A673 (cell line): Measurements from ENCODE around the gene SLC47A2. TPM values are rescaled to one million over a fixed set of nuclear protein-coding genes. Genes with fewer than 3 reads are reported as not detected.

Source experiments
- BruUV-seq: library from RNA; stranded (reverse); fragments of 400-500 nt; replicated peaks from 2 replicates; lab custom pipeline; 2021; lab: Mats Ljungman, UMichigan
- CTCF ChIA-PET: fragments of 300-600 bp; sonication (Branson Sonifier 250); formaldehyde crosslinking; loops from one replicate; lab custom pipeline; 2022; ENCODE audit warnings: antibody characterized with exemption; lab: Charles Lee
- POLR2A ChIA-PET: fragments of 300-600 bp; sonication (Branson Sonifier 250); formaldehyde crosslinking; loops from one replicate; lab custom pipeline; 2022; ENCODE audit warnings: antibody characterized with exemption; ENCODE audit not compliant: low non-redundant PET; lab: Charles Lee
- DNase-seq: peaks from one replicate; pipeline ENCODE4 v3.0.0-alpha.2; 2015; ENCODE audit warnings: low spot score
- H3K27ac ChIP-seq: fragments of 200-600 bp; sonication (generic); 2 replicates; pipeline ENCODE4 v1.5.1; 2016; ENCODE audit warnings: mixed run types, low read depth, mild to moderate bottlenecking, mixed read lengths, antibody characterized with exemption, low read length; ENCODE audit not compliant: poor library complexity, severe bottlenecking
- H3K27me3 ChIP-seq: fragments of 200-600 bp; sonication (generic); replicated peaks from 2 replicates; pipeline ENCODE4 v1.6.1; 2017; ENCODE audit warnings: mixed run types, low read depth, mild to moderate bottlenecking, mixed read lengths, antibody characterized with exemption, low read length; ENCODE audit not compliant: insufficient read depth, poor library complexity
- H3K36me3 ChIP-seq: fragments of 200-600 bp; sonication (generic); 2 replicates; pipeline ENCODE4 v1.6.1; 2016; ENCODE audit warnings: mixed run types, mild to moderate bottlenecking, mixed read lengths, antibody characterized with exemption, low read length; ENCODE audit not compliant: insufficient read depth, poor library complexity, severe bottlenecking
- H3K4me1 ChIP-seq: fragments of 200-600 bp; sonication (generic); 2 replicates; pipeline ENCODE4 v1.6.1; 2017; ENCODE audit warnings: mixed run types, mild to moderate bottlenecking, mixed read lengths, antibody characterized with exemption, low read length; ENCODE audit not compliant: insufficient read depth, poor library complexity, severe bottlenecking
- H3K4me3 ChIP-seq: fragments of 200-600 bp; sonication (generic); 2 replicates; pipeline ENCODE4 v1.5.1; 2016; ENCODE audit warnings: low read depth, mixed run types, mild to moderate bottlenecking, mixed read lengths, low read length; ENCODE audit not compliant: poor library complexity, severe bottlenecking
- H3K9me3 ChIP-seq: fragments of 200-600 bp; sonication (generic); 2 replicates; pipeline ENCODE4 v1.6.1; 2016; ENCODE audit warnings: mixed run types, low read depth, mild to moderate bottlenecking, mixed read lengths, antibody characterized with exemption, low read length; ENCODE audit not compliant: poor library complexity, severe bottlenecking
- CTCF ChIP-seq: fragments of 300-800, 200-600 bp; sonication (generic); conservative IDR thresholded peaks from 2 replicates; pipeline ENCODE4 v1.5.1; 2017; ENCODE audit warnings: low read depth, mild to moderate bottlenecking, antibody characterized with exemption, low read length, moderate library complexity, mixed read lengths
- EZH2 ChIP-seq: fragments of 200-600 bp; sonication (generic); IDR thresholded peaks from 2 replicates; pipeline ENCODE4 v1.6.1; 2017; ENCODE audit warnings: borderline replicate concordance, low read depth, mild to moderate bottlenecking, mixed read lengths, antibody characterized with exemption, low read length; ENCODE audit not compliant: poor library complexity, severe bottlenecking
- intact Hi-C: fragments of 100-400 bp; cut with micrococcal nuclease; formaldehyde crosslinking; loops from one replicate; pipeline ENCODE4 v1.10.0; 2022; ENCODE audit not compliant: unreplicated experiment
- total RNA-seq: library from RNA; stranded (reverse); gene quantifications from 2 replicates; pipeline ENCODE4 v1.2.3, GENCODE V29; 2021

The SLC47A2 gene
- total RNA-seq, 1 experiment from 2014 or later: not detected

GRCh38 chr17:19660219-19660870 is 56.0 kb downstream of the SLC47A2 start:
- no peak overlapping the region for H3K27ac ChIP-seq
- no TSS peak for BruUV-seq
- no peaks in the 10 kb centered on the region for H3K9me3 ChIP-seq
- DNase-seq: no peak
- POLR2A ChIA-PET: no interaction called here
- TF ChIP-seq CTCF (no peak), EZH2 (no peak)
- intact Hi-C loops: no loop called here
- H3K36me3 ChIP-seq: peaks cover 29% of the 10 kb centered on the region
- H3K4me1 ChIP-seq: no peaks in the 10 kb centered on the region
- H3K4me3 ChIP-seq: no peak overlapping the region
- H3K27me3 ChIP-seq: no peaks in the 10 kb centered on the region
- CTCF ChIA-PET: no interaction called here

- DNase-seq: no peak
- Histone ChIP-seq H3K9me3 (no peaks in the 10 kb centered on the region), H3K36me3 (peaks cover 37% of the 10 kb centered on the region), H3K27me3 (no peaks in the 10 kb centered on the region), H3K4me3 (no peak overlapping the region), H3K27ac (no peak overlapping the region), H3K4me1 (no peaks in the 10 kb centered on the region)
- TF ChIP-seq CTCF (no peak), EZH2 (no peak)
- CTCF ChIA-PET: no interaction called here
- POLR2A ChIA-PET: no interaction called here
- BruUV-seq: no TSS peak
- intact Hi-C loops: no loop called here
Measured at GRCh38 chr17:19659366-19660177, 56.8 kb downstream of the SLC47A2 start.

- Histone ChIP-seq H3K27me3 (no peaks in the 10 kb centered on the region), H3K27ac (no peak overlapping the region), H3K36me3 (peaks cover 40% of the 10 kb centered on the region), H3K4me3 (no peak overlapping the region), H3K9me3 (peaks cover 2% of the 10 kb centered on the region), H3K4me1 (peaks cover 5% of the 10 kb centered on the region)
- no peak for TF ChIP-seq EZH2
- TF ChIP-seq CTCF: no peak
- POLR2A ChIA-PET: interaction anchor here (0.6 kb wide), 1 partner anchor 199 kb away, joined by 3 read pairs; no protein-coding TSS in a partner anchor
- BruUV-seq: no TSS peak
- CTCF ChIA-PET: no interaction called here
- intact Hi-C loops: no loop called here
- DNase-seq: no peak
Measured at GRCh38 chr17:19656851-19657581, 59.4 kb downstream of the SLC47A2 start.
